GM23338 (cell line): ENCODE measurements around the gene CACNA2D2. TPM values are rescaled to one million over a fixed set of nuclear protein-coding genes. Genes with fewer than 3 reads are reported as not detected.
A peak's percentile ranks its signal among the peaks of the same experiment; 100 is the strongest.

Source experiments
- ATAC-seq: fragments of 200-7000 bp; cut with Tn5 transposase; 3 replicates; pipeline ENCODE4 v1.9.1; 2020
- DNase-seq: peaks from one replicate; pipeline ENCODE4 v3.0.0-alpha.2; 2015; ENCODE audit warnings: low spot score
- H2AFZ ChIP-seq: fragments of 200-600 bp; sonication (generic); 2 replicates; pipeline ENCODE4 v1.8.0; 2016; ENCODE audit warnings: antibody characterized with exemption, mild to moderate bottlenecking, moderate library complexity
- H3F3A ChIP-seq: fragments of 200-600 bp; sonication (generic); replicated peaks from 2 replicates; pipeline ENCODE4 v1.8.0; 2017; ENCODE audit warnings: antibody characterized with exemption, mixed run types, low read depth
- H3K27ac ChIP-seq: fragments of 200-600 bp; sonication (generic); 2 replicates; pipeline ENCODE4 v1.6.1; 2016; ENCODE audit warnings: low read depth
- H3K27me3 ChIP-seq: fragments of 200-600 bp; sonication (generic); 2 replicates; pipeline ENCODE4 v1.8.0; 2016; ENCODE audit warnings: mild to moderate bottlenecking, mixed run types, moderate library complexity; ENCODE audit not compliant: insufficient read depth
- H3K36me3 ChIP-seq: fragments of 200-600 bp; sonication (generic); 2 replicates; pipeline ENCODE4 v1.8.0; 2016; ENCODE audit warnings: mild to moderate bottlenecking; ENCODE audit not compliant: insufficient read depth
- H3K4me1 ChIP-seq: fragments of 200-600 bp; sonication (generic); 2 replicates; pipeline ENCODE4 v1.8.0; 2016; ENCODE audit warnings: mild to moderate bottlenecking, moderate library complexity; ENCODE audit not compliant: insufficient read depth
- H3K4me2 ChIP-seq: fragments of 200-600 bp; sonication (generic); 2 replicates; pipeline ENCODE4 v1.7.1; 2017; ENCODE audit warnings: mixed run types
- H3K4me3 ChIP-seq: fragments of 200-600 bp; sonication (generic); 2 replicates; pipeline ENCODE4 v1.6.1; 2016; ENCODE audit warnings: mixed run types
- H3K79me2 ChIP-seq: fragments of 200-600 bp; sonication (generic); replicated peaks from 2 replicates; pipeline ENCODE4 v1.8.0; 2017; ENCODE audit warnings: mild to moderate bottlenecking; ENCODE audit not compliant: insufficient read depth
- H3K9me2 ChIP-seq: fragments of 200-600 bp; sonication (generic); 2 replicates; pipeline ENCODE4 v1.8.0; 2017; ENCODE audit not compliant: insufficient read depth
- H4K20me1 ChIP-seq: fragments of 200-600 bp; sonication (generic); replicated peaks from 2 replicates; pipeline ENCODE4 v1.8.0; 2017; ENCODE audit warnings: mild to moderate bottlenecking; ENCODE audit not compliant: insufficient read depth
- H3K27ac Mint-ChIP-seq: 2 replicates; pipeline ENCODE4 v1.8.0; 2020; ENCODE audit warnings: inconsistent platforms, mild to moderate bottlenecking, moderate library complexity, mixed read lengths
- H3K27me3 Mint-ChIP-seq: 3 replicates; pipeline ENCODE4 v1.8.0; 2022; ENCODE audit warnings: low read depth, mild to moderate bottlenecking, moderate library complexity, mixed read lengths, inconsistent platforms; ENCODE audit not compliant: insufficient read depth, poor library complexity
- H3K36me3 Mint-ChIP-seq: 3 replicates; pipeline ENCODE4 v1.8.0; 2021; ENCODE audit warnings: low read depth, mild to moderate bottlenecking, inconsistent platforms, moderate library complexity, mixed read lengths
- H3K4me1 Mint-ChIP-seq: 3 replicates; pipeline ENCODE4 v1.8.0; 2020; ENCODE audit warnings: mild to moderate bottlenecking, inconsistent platforms, mixed read lengths
- H3K4me3 Mint-ChIP-seq: 3 replicates; pipeline ENCODE4 v1.8.0; 2021; ENCODE audit warnings: moderate library complexity, mild to moderate bottlenecking, inconsistent platforms, mixed read lengths
- H3K9me3 Mint-ChIP-seq: 3 replicates; pipeline ENCODE4 v1.8.0; 2020; ENCODE audit warnings: moderate library complexity, mild to moderate bottlenecking, inconsistent platforms, mixed read lengths
- CTCF ChIP-seq, 2 experiments: fragments of 200-600 bp in 1 of 2; sonication (generic) in 1 of 2; conservative IDR thresholded peaks; 2 replicates each; pipeline versions ENCODE4 v1.5.1 to v1.6.1; 2016 to 2017; ENCODE audit warnings: antibody characterized with exemption in 2 of 2, low read depth in 2 of 2, mild to moderate bottlenecking in 2 of 2, moderate library complexity in 1 of 2
- REST ChIP-seq: IDR thresholded peaks from one replicate; pipeline ENCODE4 v1.6.1; 2018; ENCODE audit warnings: antibody characterized with exemption; ENCODE audit not compliant: unreplicated experiment
- polyA plus RNA-seq: library from polyadenylated mRNA; unstranded; fragments of >200 nt; fragmentation: Nextera tagmentation; extraction: Ambion mirVana; gene quantifications from 2 replicates; pipeline ENCODE4 v1.2.1, GENCODE V29; 2016
- total RNA-seq: library from RNA; depleted of rRNA; stranded (reverse); fragments of >200 nt; shearing (Covaris generic); gene quantifications from 2 replicates; pipeline ENCODE4 v1.2.3, GENCODE V29; 2014

The CACNA2D2 gene
- total and polyA plus RNA-seq, 2 experiments from 2014 or later = 4.7 to 11.4 TPM

GRCh38 chr3:50450209-50450921 lies 53.1 kb downstream of the CACNA2D2 start (continued):
- no peak for TF ChIP-seq REST

GRCh38 chr3:50448752-50449539 lies 54.5 kb downstream of the CACNA2D2 start:
- no peaks in the 10 kb centered on the region for H3K36me3 Mint-ChIP-seq
- no peak overlapping the region for H3K4me2 ChIP-seq
- ATAC-seq = peak; percentile 11; the same call in 1 of the 3 replicates
- no peaks in the 10 kb centered on the region; the same call in 1 of the 2 replicates for H3K36me3 ChIP-seq
- no peak overlapping the region; the same call in 2 of the 3 replicates for H3K4me3 Mint-ChIP-seq
- no peak overlapping the region for H2AFZ ChIP-seq
- H3F3A ChIP-seq = no peaks in the 10 kb centered on the region
- H3K4me3 ChIP-seq = no peak overlapping the region
- 0 out of 2 replicates have a peak, but pooled peaks cover 3% of the 10 kb centered on the region for H3K9me2 ChIP-seq
- H4K20me1 ChIP-seq = no peaks in the 10 kb centered on the region
- no peaks in the 10 kb centered on the region for H3K27me3 ChIP-seq
- no peak overlapping the region for H3K27ac ChIP-seq
- peaks cover 24% of the 10 kb centered on the region for H3K4me1 Mint-ChIP-seq
- no peak for DNase-seq
- no peaks in the 10 kb centered on the region for H3K9me3 Mint-ChIP-seq
- H3K4me1 ChIP-seq = peaks cover 15% of the 10 kb centered on the region; the same call in 1 of the 2 replicates
- H3K27ac Mint-ChIP-seq = no peak overlapping the region; the same call in 1 of the 2 replicates
- no peak for TF ChIP-seq REST
- TF ChIP-seq CTCF (conservative IDR thresholded peaks at IDR 0.05; ENCODE audit: low read depth in 2 of 2) = no peak
- H3K27me3 Mint-ChIP-seq = peaks cover 15% of the 10 kb centered on the region
- H3K79me2 ChIP-seq = no peaks in the 10 kb centered on the region
